OCI-LY1 (cell line): ENCODE measurements around the gene WIPF2.

ENCODE experiments used
- H2AFZ ChIP-seq: fragments of 200-600 bp; sonication (generic), shearing (Covaris generic); 2 replicates; pipeline ENCODE4 v1.6.0; 2014; ENCODE audit warnings: antibody characterized with exemption, mild to moderate bottlenecking, low read length
- H3F3A ChIP-seq: fragments of 200-600 bp; sonication (generic), shearing (Covaris generic); 2 replicates; pipeline ENCODE4 v1.6.0; 2014; ENCODE audit warnings: mild to moderate bottlenecking, antibody characterized with exemption, low read length, moderate library complexity; ENCODE audit not compliant: insufficient read depth
- H3K27ac ChIP-seq: fragments of 200-600 bp; sonication (generic); 2 replicates; pipeline ENCODE4 v1.5.1; 2014; ENCODE audit warnings: low read length, mixed run types, mild to moderate bottlenecking, low read depth; ENCODE audit not compliant: poor library complexity, severe bottlenecking
- H3K27me3 ChIP-seq: fragments of 200-600 bp; sonication (generic); 2 replicates; pipeline ENCODE4 v1.6.0; 2014; ENCODE audit warnings: antibody characterized with exemption, mild to moderate bottlenecking, low read length, moderate library complexity; ENCODE audit not compliant: insufficient read depth
- H3K36me3 ChIP-seq: fragments of 200-600 bp; sonication (generic); 2 replicates; pipeline ENCODE4 v1.6.1; 2014; ENCODE audit warnings: mild to moderate bottlenecking, antibody characterized with exemption, low read length, moderate library complexity, mixed read lengths; ENCODE audit not compliant: insufficient read depth
- H3K4me1 ChIP-seq: fragments of 200-600 bp; sonication (generic); 2 replicates; pipeline ENCODE4 v1.5.1; 2014; ENCODE audit warnings: mild to moderate bottlenecking, low read length, moderate library complexity; ENCODE audit not compliant: insufficient read depth, severe bottlenecking
- H3K4me2 ChIP-seq: fragments of 200-600 bp; sonication (generic), shearing (Covaris generic); 2 replicates; pipeline ENCODE4 v1.6.1; 2014; ENCODE audit warnings: low read length
- H3K4me3 ChIP-seq: fragments of 200-600 bp; sonication (generic); 2 replicates; pipeline ENCODE4 v1.5.1; 2014; ENCODE audit warnings: low read length, low read depth, mild to moderate bottlenecking, mixed read lengths; ENCODE audit not compliant: poor library complexity, severe bottlenecking
- H3K79me2 ChIP-seq: fragments of 200-600 bp; shearing (Covaris generic); 2 replicates; pipeline ENCODE4 v1.6.1; 2016; ENCODE audit warnings: mixed run types, low read length, mixed read lengths; ENCODE audit not compliant: insufficient read depth
- H3K9ac ChIP-seq: fragments of 200-600 bp; sonication (generic), shearing (Covaris generic); 2 replicates; pipeline ENCODE4 v1.6.1; 2014; ENCODE audit warnings: mild to moderate bottlenecking, low read length, mixed read lengths
- H3K9me2 ChIP-seq: fragments of 200-600 bp; sonication (generic), shearing (Covaris generic); 2 replicates; pipeline ENCODE4 v1.6.1; 2014; ENCODE audit warnings: low read depth, mild to moderate bottlenecking, low read length, mixed read lengths
- H3K9me3 ChIP-seq: fragments of 200-600 bp; shearing (Covaris generic); 2 replicates; pipeline ENCODE4 v1.6.1; 2014; ENCODE audit warnings: low read length, mixed read lengths
- H4K20me1 ChIP-seq: fragments of 200-600 bp; sonication (generic), shearing (Covaris generic); 2 replicates; pipeline ENCODE4 v1.6.0; 2016; ENCODE audit warnings: mild to moderate bottlenecking, low read length; ENCODE audit not compliant: insufficient read depth
- CTCF ChIP-seq: fragments of 200-600 bp; sonication (generic), shearing (Covaris generic); IDR thresholded peaks from 2 replicates; pipeline ENCODE4 v1.5.1; 2017; ENCODE audit warnings: mild to moderate bottlenecking, antibody characterized with exemption, low read length, moderate library complexity, mixed read lengths
- EZH2 ChIP-seq: fragments of 200-600 bp; sonication (generic), shearing (Covaris generic); IDR thresholded peaks from 2 replicates; pipeline ENCODE4 v1.8.0; 2017; ENCODE audit warnings: borderline replicate concordance, mixed run types, mild to moderate bottlenecking, antibody characterized with exemption, low read length, moderate library complexity, mixed read lengths

The WIPF2 gene

GRCh38 chr17:40180694-40181093 is 38.4 kb upstream of the WIPF2 start:
- Histone ChIP-seq H3K4me3 (no peak overlapping the region), H2AFZ (no peak overlapping the region), H3K27me3 (no peaks in the 10 kb centered on the region; the same call in 1 of the 2 replicates), H3K27ac (no peak overlapping the region), H4K20me1 (no peaks in the 10 kb centered on the region), H3K4me1 (peaks cover 15% of the 10 kb centered on the region), H3K79me2 (no peaks in the 10 kb centered on the region), H3K9me3 (no peaks in the 10 kb centered on the region), H3K9ac (no peak overlapping the region), H3K9me2 (no peaks in the 10 kb centered on the region), H3F3A (no peaks in the 10 kb centered on the region), H3K4me2 (no peak overlapping the region), H3K36me3 (peaks cover 8% of the 10 kb centered on the region; the same call in 1 of the 2 replicates)
- TF ChIP-seq CTCF: no peak

GRCh38 chr17:40181205-40181604 is 37.9 kb upstream of the WIPF2 start:
- no peak for TF ChIP-seq CTCF
- TF ChIP-seq EZH2: no peak
- Histone ChIP-seq H3K9me3 (no peaks in the 10 kb centered on the region), H4K20me1 (no peaks in the 10 kb centered on the region), H2AFZ (no peak overlapping the region), H3K27me3 (no peaks in the 10 kb centered on the region; the same call in 1 of the 2 replicates), H3F3A (no peaks in the 10 kb centered on the region), H3K9me2 (no peaks in the 10 kb centered on the region), H3K79me2 (no peaks in the 10 kb centered on the region), H3K9ac (no peak overlapping the region), H3K4me3 (no peak overlapping the region), H3K4me2 (no peak overlapping the region), H3K27ac (no peak overlapping the region), H3K4me1 (peaks cover 15% of the 10 kb centered on the region), H3K36me3 (peaks cover 3% of the 10 kb centered on the region; the same call in 1 of the 2 replicates)

GRCh38 chr17:40182606-40183005 is 36.5 kb upstream of the WIPF2 start:
- no peaks in the 10 kb centered on the region for H4K20me1 ChIP-seq
- no peaks in the 10 kb centered on the region for H3K9me2 ChIP-seq
- no peak overlapping the region for H3K4me3 ChIP-seq
- TF ChIP-seq CTCF (no peak), EZH2 (no peak)
- H3F3A ChIP-seq: no peaks in the 10 kb centered on the region
- H3K9me3 ChIP-seq: no peaks in the 10 kb centered on the region
- H2AFZ ChIP-seq: no peak overlapping the region
- no peak overlapping the region for H3K27ac ChIP-seq
- peaks cover 7% of the 10 kb centered on the region for H3K4me1 ChIP-seq
- no peaks in the 10 kb centered on the region; the same call in 1 of the 2 replicates for H3K27me3 ChIP-seq
- H3K9ac ChIP-seq: no peak overlapping the region
- H3K79me2 ChIP-seq: no peaks in the 10 kb centered on the region
- no peaks in the 10 kb centered on the region for H3K36me3 ChIP-seq
- no peak overlapping the region for H3K4me2 ChIP-seq
